CD8-positive, alpha-beta memory T cell (primary cell): ENCODE data around the gene PTAFR. TPM values are rescaled to one million over a fixed set of nuclear protein-coding genes. Genes with fewer than 3 reads are reported as not detected.

Experiments
- CTCF ChIA-PET: fragments of 350-600 bp; sonication (Branson Sonifier 250); formaldehyde crosslinking; loops from one replicate; lab custom pipeline; 2021; ENCODE audit warnings: antibody characterized with exemption; lab: Charles Lee
- POLR2A ChIA-PET: fragments of 350-600 bp; sonication (Branson Sonifier 250); formaldehyde crosslinking; loops from one replicate; lab custom pipeline; 2021; ENCODE audit warnings: antibody characterized with exemption; lab: Charles Lee
- DNase-seq, 5 donors: peaks; one replicate each; pipeline versions ENCODE4 v3.0.0 to v3.0.0-alpha.2; 2020 to 2022; ENCODE audit warnings: mixed read lengths in 1 of 5
- H3K27ac ChIP-seq: one replicate; pipeline ENCODE4 v1.7.0; 2013; ENCODE audit warnings: low read depth, mild to moderate bottlenecking, low read length, moderate library complexity
- H3K27me3 ChIP-seq: 2 replicates; pipeline ENCODE4 v1.7.0; 2013; ENCODE audit warnings: low read length, mild to moderate bottlenecking; ENCODE audit not compliant: insufficient read depth, poor library complexity, severe bottlenecking
- H3K36me3 ChIP-seq: 2 replicates; pipeline ENCODE4 v1.7.0; 2013; ENCODE audit warnings: mild to moderate bottlenecking, low read length, moderate library complexity; ENCODE audit not compliant: insufficient read depth
- H3K4me1 ChIP-seq: 2 replicates; pipeline ENCODE4 v1.7.0; 2013; ENCODE audit warnings: mild to moderate bottlenecking, low read length, moderate library complexity; ENCODE audit not compliant: insufficient read depth
- H3K4me3 ChIP-seq: 2 replicates; pipeline ENCODE4 v1.7.0; 2013; ENCODE audit warnings: mild to moderate bottlenecking, low read length
- H3K9me3 ChIP-seq: 2 replicates; pipeline ENCODE4 v1.7.0; 2013; ENCODE audit warnings: mild to moderate bottlenecking, low read length
- H3K27ac Mint-ChIP-seq, 8 donors: one replicate each; pipeline ENCODE4 v1.8.0; 2020 to 2021; ENCODE audit warnings: mixed read lengths in 8 of 8, mild to moderate bottlenecking in 6 of 8, inconsistent platforms in 3 of 8, moderate library complexity in 3 of 8
- H3K27me3 Mint-ChIP-seq, 2 donors: one replicate each; pipeline ENCODE4 v1.8.0; 2020 to 2021; ENCODE audit warnings: mixed read lengths in 2 of 2, mild to moderate bottlenecking in 1 of 2, moderate library complexity in 1 of 2
- H3K36me3 Mint-ChIP-seq, 3 donors: one replicate each; pipeline ENCODE4 v1.8.0; 2020 to 2021; ENCODE audit warnings: mixed read lengths in 3 of 3, inconsistent platforms in 1 of 3, mild to moderate bottlenecking in 1 of 3
- H3K4me1 Mint-ChIP-seq, 3 donors: one replicate each; pipeline ENCODE4 v1.8.0; 2020 to 2021; ENCODE audit warnings: mixed read lengths in 3 of 3, inconsistent platforms in 1 of 3, mild to moderate bottlenecking in 1 of 3
- H3K4me3 Mint-ChIP-seq, 7 donors: one replicate each; pipeline ENCODE4 v1.8.0; 2020 to 2021; ENCODE audit warnings: mixed read lengths in 7 of 7, mild to moderate bottlenecking in 6 of 7, moderate library complexity in 4 of 7, inconsistent platforms in 2 of 7
- H3K9me3 Mint-ChIP-seq, 5 donors: one replicate each; pipeline ENCODE4 v1.8.0; 2020 to 2022; ENCODE audit warnings: mixed read lengths in 5 of 5, mild to moderate bottlenecking in 3 of 5, moderate library complexity in 2 of 5, inconsistent platforms in 1 of 5
- polyA plus RNA-seq: library from polyadenylated mRNA; unstranded; fragments of 300-500 nt; fragmentation: Illumina TruSeq; gene quantifications from one replicate; pipeline ENCODE4 v1.2.3, GENCODE V29; 2021
- total RNA-seq, 2 experiments: library from RNA; stranded (reverse); gene quantifications; one replicate each; pipeline ENCODE4 v1.2.3, GENCODE V29; 2021

Gene PTAFR
- under 1 TPM; 0.58 to 0.59 TPM for total RNA-seq
- 1.1 TPM for polyA plus RNA-seq

GRCh38 chr1:28176492-28177470 is at the start of gene PTAFR:
PTAFR (minus strand) TSS chr1:28176690; CDS start chr1:28151021, 25,669 bp downstream.
- Mint-ChIP-seq H3K4me3 (peak within 1 kb of the TSS in 1 of 7 donors; percentile 51), H3K27ac (no peak within 1 kb of the TSS), H3K4me1 (peaks cover 28 to 40% (median 33%) of the 10 kb centered on the region in 3 donors), H3K9me3 (no peaks in the 10 kb centered on the region), H3K36me3 (peaks cover 0 to 2% (median 0%) of the 10 kb centered on the region in 3 donors), H3K27me3 (no peaks in the 10 kb centered on the region)
- ChIA-PET POLR2A (no interaction called here), CTCF (interaction anchor here (1.1 kb wide), 1 partner anchor 19 kb away, joined by 3 read pairs; no protein-coding TSS in a partner anchor)
- Histone ChIP-seq H3K36me3 (no peaks in the 10 kb centered on the region), H3K4me1 (peaks cover 26% of the 10 kb centered on the region), H3K9me3 (no peaks in the 10 kb centered on the region), H3K27me3 (no peaks in the 10 kb centered on the region), H3K4me3 (no peak within 1 kb of the TSS), H3K27ac (no peak within 1 kb of the TSS)
- DNase-seq: no peak

GRCh38 chr1:28213315-28213714 is 36.8 kb upstream of the PTAFR start:
- Mint-ChIP-seq H3K27ac (no peak overlapping the region), H3K4me1 (peaks cover 7 to 12% (median 11%) of the 10 kb centered on the region in 3 donors), H3K27me3 (no peaks in the 10 kb centered on the region), H3K9me3 (no peaks in the 10 kb centered on the region), H3K36me3 (peaks cover 0 to 62% (median 4%) of the 10 kb centered on the region in 3 donors), H3K4me3 (no peak overlapping the region)
- H3K4me3 ChIP-seq: no peak overlapping the region
- H3K9me3 ChIP-seq: no peaks in the 10 kb centered on the region
- CTCF ChIA-PET: interaction anchor here (0.8 to 2.1 kb wide), 3 partner anchors 35 to 122 kb away, joined by 3 to 10 read pairs (median 4); no protein-coding TSS in a partner anchor
- H3K36me3 ChIP-seq: peaks cover 21% of the 10 kb centered on the region
- POLR2A ChIA-PET: no interaction called here
- H3K27me3 ChIP-seq: no peaks in the 10 kb centered on the region
- H3K27ac ChIP-seq: no peak overlapping the region
- H3K4me1 ChIP-seq: no peaks in the 10 kb centered on the region
- no peak for DNase-seq

GRCh38 chr1:28209700-28210099 is 33.2 kb upstream of the PTAFR start:
- no peak overlapping the region for H3K27ac Mint-ChIP-seq
- Histone ChIP-seq H3K4me3 (no peak overlapping the region), H3K27ac (no peak overlapping the region), H3K36me3 (peaks cover 33% of the 10 kb centered on the region), H3K9me3 (no peaks in the 10 kb centered on the region), H3K4me1 (no peaks in the 10 kb centered on the region), H3K27me3 (no peaks in the 10 kb centered on the region)
- H3K36me3 Mint-ChIP-seq: peaks cover 0 to 59% (median 10%) of the 10 kb centered on the region in 3 donors
- H3K4me3 Mint-ChIP-seq: no peak overlapping the region
- no peaks in the 10 kb centered on the region for H3K9me3 Mint-ChIP-seq
- peaks cover 8 to 13% (median 12%) of the 10 kb centered on the region in 3 donors for H3K4me1 Mint-ChIP-seq
- CTCF ChIA-PET: interaction anchor here (0.8 to 7.4 kb wide), 7 partner anchors 8 to 134 kb away, joined by 3 to 49 read pairs (median 3); no protein-coding TSS in a partner anchor
- DNase-seq: no peak
- POLR2A ChIA-PET: no interaction called here
- H3K27me3 Mint-ChIP-seq: no peaks in the 10 kb centered on the region

GRCh38 chr1:28208818-28209441 is 32.4 kb upstream of the PTAFR start:
- peaks cover under 1 to 62% (median 13%) of the 10 kb centered on the region in 3 donors for H3K36me3 Mint-ChIP-seq
- DNase-seq: peak; percentile 36 to 76 (median 50)
- CTCF ChIA-PET: interaction anchor here (0.8 to 7.4 kb wide), 8 partner anchors 9 to 133 kb away, joined by 3 to 49 read pairs (median 4); partner anchors contain the start of gene EYA3
- peaks cover 8 to 13% (median 12%) of the 10 kb centered on the region in 3 donors for H3K4me1 Mint-ChIP-seq
- no peaks in the 10 kb centered on the region for H3K27me3 Mint-ChIP-seq
- POLR2A ChIA-PET: interaction anchor here (1.0 to 1.2 kb wide), 2 partner anchors 40 to 121 kb away, joined by 3 to 8 read pairs; partner anchors contain the start of gene EYA3
- peaks cover 41% of the 10 kb centered on the region for H3K36me3 ChIP-seq
- H3K4me3 ChIP-seq: no peak overlapping the region
- H3K27me3 ChIP-seq: no peaks in the 10 kb centered on the region
- H3K27ac ChIP-seq: no peak overlapping the region
- H3K9me3 ChIP-seq: no peaks in the 10 kb centered on the region
- no peak overlapping the region for H3K4me3 Mint-ChIP-seq
- H3K27ac Mint-ChIP-seq: peak overlapping the region in 4 of 8 donors; percentile 1 to 80 (median 19)
- H3K9me3 Mint-ChIP-seq: no peaks in the 10 kb centered on the region
- no peaks in the 10 kb centered on the region for H3K4me1 ChIP-seq

GRCh38 chr1:28205243-28205642 is 28.8 kb upstream of the PTAFR start:
- no peaks in the 10 kb centered on the region for H3K27me3 Mint-ChIP-seq
- H3K9me3 ChIP-seq: no peaks in the 10 kb centered on the region
- peaks cover 53% of the 10 kb centered on the region for H3K36me3 ChIP-seq
- H3K27me3 ChIP-seq: no peaks in the 10 kb centered on the region
- peak overlapping the region in 1 of 8 donors; percentile 24 for H3K27ac Mint-ChIP-seq
- no peak overlapping the region for H3K4me3 Mint-ChIP-seq
- H3K4me1 ChIP-seq: peaks cover 6% of the 10 kb centered on the region
- no peak overlapping the region for H3K27ac ChIP-seq
- peaks cover 20 to 68% (median 27%) of the 10 kb centered on the region in 3 donors for H3K36me3 Mint-ChIP-seq
- H3K9me3 Mint-ChIP-seq: peaks cover 0 to under 1% (median 0%) of the 10 kb centered on the region in 5 donors
- no peak overlapping the region for H3K4me3 ChIP-seq
- ChIA-PET CTCF (interaction anchor here (7.4 kb wide), 1 partner anchor 114 kb away, joined by 49 read pairs; no protein-coding TSS in a partner anchor), POLR2A (no interaction called here)
- no peak for DNase-seq
- H3K4me1 Mint-ChIP-seq: peaks cover 25 to 26% (median 25%) of the 10 kb centered on the region in 3 donors

- Mint-ChIP-seq H3K36me3 (peaks cover 28 to 73% (median 51%) of the 10 kb centered on the region in 3 donors), H3K4me1 (peaks cover 40 to 47% (median 47%) of the 10 kb centered on the region in 3 donors), H3K27me3 (peaks cover 0 to 1% of the 10 kb centered on the region in 2 donors), H3K27ac (peak overlapping the region; percentile 56 to 92 (median 82)), H3K9me3 (peaks cover 4 to 27% (median 20%) of the 10 kb centered on the region in 5 donors), H3K4me3 (peak overlapping the region; percentile 10 to 83 (median 47))
- H3K9me3 ChIP-seq: peaks cover 12% of the 10 kb centered on the region
- ChIA-PET POLR2A (no interaction called here), CTCF (no interaction called here)
- no peak overlapping the region for H3K4me3 ChIP-seq
- H3K4me1 ChIP-seq: peaks cover 43% of the 10 kb centered on the region
- peaks cover 44% of the 10 kb centered on the region for H3K36me3 ChIP-seq
- H3K27ac ChIP-seq: no peak overlapping the region
- H3K27me3 ChIP-seq: no peaks in the 10 kb centered on the region
- DNase-seq: no peak
These were observed 23.9 kb upstream of the PTAFR start for GRCh38 chr1:28200234-28200873.
